Erythroblast (primary cell): Measurements from ENCODE around the gene ARHGEF12.

ENCODE experiments used
- GATA1 ChIP-seq: IDR thresholded peaks from 2 replicates; pipeline ENCODE4 v1.6.1; 2011; ENCODE audit warnings: low read depth, mild to moderate bottlenecking, control low read depth, low read length, moderate library complexity
- POLR2A ChIP-seq: IDR thresholded peaks from 2 replicates; pipeline ENCODE4 v1.6.1; 2011; ENCODE audit warnings: mild to moderate bottlenecking, low read length

- TF ChIP-seq POLR2A (no peak), GATA1 (no peak)
Observed at GRCh38 chr11:120528749-120529148, 192.5 kb downstream of the ARHGEF12 start.
